HG03108 (cell line): ENCODE measurements around the gene SCN5A.

Experiments
- ATAC-seq: cut with Tn5 transposase; IDR thresholded peaks from one replicate; pipeline ENCODE4 v1.9.1; 2021; ENCODE audit warnings: moderate library complexity; ENCODE audit not compliant: unreplicated experiment

The SCN5A gene

GRCh38 chr3:38647217-38647970, 2.1 kb downstream of the SCN5A start:
- no peak for ATAC-seq

GRCh38 chr3:38646630-38647029, 2.9 kb downstream of the SCN5A start:
- ATAC-seq, result no peak

DNA sequence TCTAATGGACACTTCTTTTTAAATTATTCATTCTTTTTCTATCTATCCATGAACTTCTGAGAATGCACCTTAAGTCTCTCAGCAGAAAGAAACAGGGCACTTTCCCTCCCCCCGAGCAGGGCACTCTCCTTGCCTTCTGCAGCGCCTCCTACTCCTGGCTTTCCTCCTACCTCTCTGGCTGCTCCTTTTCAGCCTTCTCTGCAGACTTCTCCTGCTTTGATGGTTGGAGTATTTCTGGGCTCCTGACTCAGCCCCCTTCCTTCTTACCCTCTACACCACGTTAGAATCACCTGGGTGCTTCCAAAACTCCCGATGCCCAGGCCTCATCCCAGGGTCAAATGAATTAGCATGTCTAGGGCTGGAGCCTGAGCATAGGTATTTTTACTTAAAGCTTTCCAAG, 3.4 kb downstream of the SCN5A start:
- no peak for ATAC-seq

- no peak for ATAC-seq
Measured at GRCh38 chr3:38645601-38646000, 3.9 kb downstream of the SCN5A start.

DNA sequence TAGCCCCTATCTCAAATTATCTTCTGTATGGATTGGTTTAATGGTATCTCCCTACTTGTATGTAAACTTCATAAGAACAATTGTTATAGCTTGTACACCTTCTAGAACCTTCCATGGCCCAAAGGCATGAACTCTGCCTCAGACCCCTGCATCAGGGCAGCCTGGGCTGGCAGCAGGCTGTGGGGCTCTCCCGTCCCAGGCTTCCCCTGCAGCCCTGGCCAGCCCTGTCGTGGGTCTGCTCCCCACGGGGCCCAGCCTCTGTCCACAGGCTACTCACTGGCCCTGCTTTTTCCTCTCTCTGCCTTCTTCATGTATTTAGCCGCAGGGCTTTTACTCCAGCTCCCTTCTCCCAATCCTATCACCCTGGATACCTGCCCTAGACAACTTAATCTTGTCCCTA, 4.4 kb downstream of the SCN5A start:
- no peak for ATAC-seq

GRCh38 chr3:38644662-38645053, 4.8 kb downstream of the SCN5A start:
- no peak for ATAC-seq

- no peak for ATAC-seq
Measured at GRCh38 chr3:38644016-38644661, 5.3 kb downstream of the SCN5A start.

DNA sequence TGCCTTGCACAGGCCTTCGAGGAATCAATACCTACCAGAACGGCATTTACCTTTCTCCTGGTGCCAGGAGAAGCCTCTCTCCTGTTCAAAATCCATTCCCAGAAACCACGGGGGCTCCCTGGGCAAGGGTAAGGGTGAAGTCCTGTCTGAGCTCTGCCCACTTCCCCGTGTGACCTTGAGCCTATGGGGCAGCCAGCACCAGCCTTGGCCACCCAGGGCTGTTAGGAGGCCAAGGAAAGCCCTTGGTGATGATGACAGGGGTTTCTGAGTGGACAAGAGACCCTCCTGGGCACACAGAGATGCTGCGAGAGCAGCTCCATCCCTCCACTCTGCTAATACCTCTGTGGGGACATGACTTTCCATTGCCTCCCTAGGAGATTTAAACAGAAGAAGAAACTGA, 5.9 kb downstream of the SCN5A start:
- ATAC-seq, result no peak

DNA sequence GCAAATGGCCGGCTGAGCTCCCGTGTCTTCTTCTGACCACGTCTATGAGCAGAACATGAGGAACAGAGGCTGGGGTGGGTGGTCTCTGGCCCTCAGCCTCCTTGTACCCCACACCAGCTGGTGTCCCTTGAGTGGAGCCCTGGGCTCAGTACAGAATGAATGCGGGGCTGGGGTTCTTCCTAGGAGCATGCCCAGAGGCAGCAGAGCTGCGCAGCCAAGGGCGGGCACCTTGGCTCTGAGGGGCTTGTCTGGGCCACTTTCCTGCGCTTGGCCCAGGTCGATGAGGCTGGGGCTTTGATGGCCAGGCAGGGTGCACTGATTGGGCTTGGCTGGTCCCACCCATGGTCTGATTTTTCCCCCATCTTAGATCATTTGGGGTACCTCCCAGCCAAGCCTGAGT, 6.4 kb downstream of the SCN5A start:
- no peak for ATAC-seq

GRCh38 chr3:38641461-38642110, 7.9 kb downstream of the SCN5A start:
- no peak for ATAC-seq

DNA sequence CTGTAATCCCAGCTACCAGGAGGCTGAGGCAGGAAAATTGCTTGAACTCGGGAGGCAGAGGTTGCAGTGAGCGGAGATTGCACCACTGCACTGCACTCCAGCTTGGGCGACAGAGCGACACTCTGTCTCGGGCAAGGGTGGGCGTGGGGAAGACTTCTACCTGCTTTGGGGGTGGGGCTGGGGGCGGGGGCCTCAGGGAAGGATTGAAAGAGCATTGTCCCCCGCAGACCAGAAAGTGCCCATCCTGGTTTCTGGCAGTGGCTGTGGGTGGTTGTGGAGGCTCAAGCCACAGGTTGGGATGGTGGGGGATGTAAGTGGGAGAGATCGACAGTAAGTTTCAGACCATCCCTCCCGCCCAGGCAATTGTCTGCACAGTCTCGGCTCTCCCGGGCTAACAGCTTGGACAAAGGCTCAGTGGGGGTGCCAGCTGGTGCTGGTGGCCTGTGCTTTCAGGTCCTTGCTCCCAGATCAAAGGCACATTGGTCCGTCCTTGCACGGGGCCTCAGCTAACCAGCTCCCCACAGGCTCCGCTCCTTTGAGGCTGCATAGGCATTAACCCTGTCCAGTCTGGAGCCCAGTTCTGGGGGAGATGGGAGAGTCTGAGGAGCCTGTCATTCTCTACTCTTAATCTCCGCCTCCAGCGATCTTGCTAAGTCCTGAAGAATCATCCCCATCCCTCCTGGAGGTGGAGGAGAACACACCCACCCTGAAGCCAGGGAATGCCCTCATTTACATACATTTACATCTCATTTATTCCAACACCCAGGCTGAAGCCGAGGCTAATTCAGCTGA, 8.6 kb downstream of the SCN5A start:
- ATAC-seq, result no peak

- no peak for ATAC-seq
Measured at GRCh38 chr3:38638354-38638753, 11.1 kb downstream of the SCN5A start.

DNA sequence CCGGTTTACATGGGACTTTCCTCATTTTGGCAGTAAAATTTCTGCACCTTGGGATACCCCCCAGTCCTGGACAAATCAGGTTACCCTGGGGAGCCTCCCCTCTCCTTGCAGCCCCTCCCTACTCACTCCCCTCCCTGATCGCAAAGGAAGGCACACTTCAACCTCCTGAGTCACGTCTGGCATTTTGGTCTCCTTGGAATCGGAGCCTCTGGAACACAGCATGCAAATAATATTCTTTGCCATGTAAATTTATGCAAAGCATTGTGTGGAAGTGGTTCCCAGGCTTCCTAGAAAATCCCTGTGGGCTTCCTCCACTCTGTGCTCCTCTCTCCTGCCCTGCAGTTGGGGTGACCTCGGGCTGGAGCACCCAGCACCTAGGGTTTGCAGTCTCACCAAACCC, 11.6 kb downstream of the SCN5A start:
- ATAC-seq, result no peak

- ATAC-seq, result no peak
Measured at GRCh38 chr3:38636881-38637280, 12.6 kb downstream of the SCN5A start.

- ATAC-seq, result no peak
Measured at GRCh38 chr3:38636464-38636863, 13.0 kb downstream of the SCN5A start.

GRCh38 chr3:38634111-38634510, 15.4 kb downstream of the SCN5A start:
- no peak for ATAC-seq

DNA sequence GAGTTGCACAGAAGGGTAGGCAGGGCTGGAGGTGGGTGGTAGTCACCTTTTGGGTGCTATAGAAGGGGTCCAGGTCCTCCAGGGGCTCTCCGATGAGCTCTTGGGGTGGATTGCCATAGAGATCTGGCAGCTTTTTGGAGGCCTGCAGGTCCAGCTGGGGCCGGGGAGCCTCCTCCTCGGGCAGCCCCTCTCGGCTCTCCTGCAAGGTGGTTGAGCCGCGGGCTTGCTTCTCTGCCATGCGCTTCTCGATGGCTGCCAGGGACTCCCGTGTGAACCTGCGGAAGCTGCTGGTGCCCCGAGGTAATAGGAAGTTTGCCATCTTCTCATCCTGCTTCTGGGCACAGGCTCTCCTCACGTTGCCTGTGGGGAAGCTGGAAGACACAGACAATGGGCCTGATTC, 16.5 kb downstream of the SCN5A start:
- ATAC-seq, result no peak

- no peak for ATAC-seq
Measured at GRCh38 chr3:38630606-38631005, 18.9 kb downstream of the SCN5A start.

DNA sequence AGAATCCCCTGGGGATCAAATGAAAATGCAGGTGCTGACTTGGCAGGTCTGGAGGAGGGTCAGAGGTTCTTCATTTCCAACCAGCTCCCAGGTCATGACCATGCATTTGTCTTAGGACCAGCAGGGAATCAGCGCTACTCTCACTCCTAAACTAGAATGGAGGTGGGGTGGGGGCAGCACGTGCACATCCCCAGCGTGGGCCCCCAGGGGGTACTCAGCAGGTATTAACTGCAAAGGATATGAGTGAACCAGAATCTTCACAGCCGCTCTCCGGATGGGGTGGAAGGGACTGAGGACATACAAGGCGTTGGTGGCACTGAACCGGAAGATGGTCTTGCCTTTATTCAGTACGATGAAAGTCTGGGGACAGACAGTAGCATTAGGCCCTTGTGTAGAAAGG, 19.4 kb downstream of the SCN5A start:
- no peak for ATAC-seq

- no peak for ATAC-seq
Measured at GRCh38 chr3:38628835-38629234, 20.7 kb downstream of the SCN5A start.

GRCh38 chr3:38627956-38628355, 21.5 kb downstream of the SCN5A start:
- ATAC-seq, result no peak
